HepG2 (cell line): ENCODE measurements around the gene LMAN2L. TPM values are rescaled to one million over a fixed set of nuclear protein-coding genes. Genes with fewer than 3 reads are reported as not detected.

Experiments used
- ATAC-seq: fragments of 200-7000 bp; cut with Tn5 transposase; 3 replicates; pipeline ENCODE4 v1.9.1; 2020; ENCODE audit warnings: mild to moderate bottlenecking, moderate library complexity
- BruUV-seq: library from RNA; stranded (reverse); fragments of 400-500 nt; replicated peaks from 2 replicates; lab custom pipeline; 2021; lab: Mats Ljungman, UMichigan
- CTCF ChIA-PET: fragments of 300-600 bp; formaldehyde crosslinking; extraction: SDS; loops from one replicate; lab custom pipeline; 2021; ENCODE audit warnings: low total read pairs, inconsistent platforms, low intra/inter-chr PET ratio; lab: Yijun Ruan, JAX
- POLR2A ChIA-PET: fragments of 350-600 bp; sonication (Branson Sonifier 250); formaldehyde crosslinking; loops from one replicate; lab custom pipeline; 2020; ENCODE audit warnings: antibody characterized with exemption, inconsistent platforms; lab: Yijun Ruan, JAX
- DNase-seq: peaks from one replicate; pipeline ENCODE4 v3.0.0-alpha.2; 2015; ENCODE audit warnings: low spot score
- FAIRE-seq: peaks from 3 replicates; lab custom pipeline; 2011; peaks lifted over from hg19 to GRCh38; lab: Jason Lieb, UNC
- H2AFZ ChIP-seq: one replicate; pipeline ENCODE4 v1.6.1; 2011; ENCODE audit warnings: low read length, inconsistent platforms
- H3K27ac ChIP-seq: fragments of 300-600 bp; 3 replicates; pipeline ENCODE4 v1.8.0; 2011; ENCODE audit warnings: mixed run types, mild to moderate bottlenecking, mixed read lengths, low read length, inconsistent platforms; ENCODE audit not compliant: insufficient read depth; ENCODE audit errors: extremely low read length
- H3K27me3 ChIP-seq, 2 experiments: fragments of 200-600 bp in 1 of 2; 2 replicates in 1 of 2; 3 replicates in 1 of 2; pipeline versions ENCODE4 v1.6.0 to v1.8.0; 2011; ENCODE audit warnings: low read length in 2 of 2, mild to moderate bottlenecking in 2 of 2, moderate library complexity in 2 of 2, inconsistent platforms in 1 of 2; ENCODE audit not compliant: insufficient read depth in 2 of 2, control insufficient read depth in 1 of 2
- H3K36me3 ChIP-seq, 2 experiments: fragments of 200-600 bp in 1 of 2; replicated peaks in 1 of 2; 2 replicates in 1 of 2; 3 replicates in 1 of 2; pipeline versions ENCODE4 v1.5.1 to v1.8.0; 2011; ENCODE audit warnings: low read length in 2 of 2, inconsistent platforms in 1 of 2; ENCODE audit not compliant: insufficient read depth in 2 of 2, control insufficient read depth in 1 of 2
- H3K4me1 ChIP-seq: 2 replicates; pipeline ENCODE4 v1.5.1; 2012; ENCODE audit warnings: low read length, inconsistent platforms; ENCODE audit not compliant: insufficient read depth
- H3K4me2 ChIP-seq: 2 replicates; pipeline ENCODE4 v1.6.0; 2011; ENCODE audit warnings: low read depth, low read length, inconsistent platforms
- H3K4me3 ChIP-seq, 3 experiments: fragments of 200-600 bp in 1 of 3; sonication (generic), shearing (Covaris generic) in 1 of 3; replicated peaks in 1 of 3; 2 replicates each; pipeline ENCODE4 v1.5.1; 2011 to 2016; ENCODE audit warnings: low read length in 3 of 3, inconsistent platforms in 2 of 3, low read depth in 2 of 3, mild to moderate bottlenecking in 2 of 3, control low read depth in 1 of 3, mixed read lengths in 1 of 3; ENCODE audit not compliant: insufficient read depth in 1 of 3
- H3K79me2 ChIP-seq: one replicate; pipeline ENCODE4 v1.6.1; 2011; ENCODE audit warnings: low read length, inconsistent platforms; ENCODE audit not compliant: insufficient read depth
- H3K9ac ChIP-seq: 2 replicates; pipeline ENCODE4 v1.6.0; 2011; ENCODE audit warnings: mild to moderate bottlenecking, low read depth, low read length, inconsistent platforms; ENCODE audit not compliant: insufficient read depth
- H3K9me3 ChIP-seq: 2 replicates; pipeline ENCODE4 v1.5.1; 2012; ENCODE audit warnings: mild to moderate bottlenecking, low read length
- H4K20me1 ChIP-seq: 2 replicates; pipeline ENCODE4 v1.6.0; 2011; ENCODE audit warnings: inconsistent platforms, mild to moderate bottlenecking, low read length, moderate library complexity; ENCODE audit not compliant: insufficient read depth
- EED ChIP-seq: sonication (generic); formaldehyde crosslinking; IDR thresholded peaks from 2 replicates; pipeline ENCODE4 v1.5.0; 2020; ENCODE audit warnings: mild to moderate bottlenecking, missing genetic modification reagents
- HDAC2 ChIP-seq: sonication (generic); formaldehyde crosslinking; IDR thresholded peaks from 2 replicates; pipeline ENCODE4 v1.4.0; 2020; ENCODE audit warnings: missing genetic modification reagents
- NFE2L1 ChIP-seq: sonication (generic); formaldehyde crosslinking; IDR thresholded peaks from 2 replicates; pipeline ENCODE4 v1.4.0; 2020; ENCODE audit warnings: missing genetic modification reagents, mild to moderate bottlenecking, borderline replicate concordance
- NONO ChIP-seq, 2 experiments: fragments of 450-650 bp in 1 of 2; sonication (generic) in 1 of 2; formaldehyde crosslinking in 1 of 2; IDR thresholded peaks in 1 of 2; conservative IDR thresholded peaks in 1 of 2; 2 replicates each; pipeline versions ENCODE4 v1.6.1 to v1.8.0; 2017 to 2022; ENCODE audit warnings: mild to moderate bottlenecking in 1 of 2, missing genetic modification reagents in 1 of 2, moderate library complexity in 1 of 2
- ZBTB38 ChIP-seq: sonication (generic); formaldehyde crosslinking; IDR thresholded peaks from 2 replicates; pipeline ENCODE4 v1.5.1; 2020; ENCODE audit warnings: mild to moderate bottlenecking, missing genetic modification reagents
- ZNF354B ChIP-seq: sonication (generic); formaldehyde crosslinking; IDR thresholded peaks from 2 replicates; pipeline ENCODE4 v1.8.0; 2022; ENCODE audit warnings: mild to moderate bottlenecking, missing genetic modification reagents
- WGBS: methylation state at CpG from one replicate; pipeline ENCODE4 v1.1.6; 2017; ENCODE audit warnings: low lambda C conversion rate; 5-methylcytosine and 5-hydroxymethylcytosine counted together
- in situ Hi-C: cut with HindIII; loops from 2 replicates; pipeline ENCODE4 v1.10.0; 2017; ENCODE audit warnings: low pct_unique_long_range_greater_than_20kb; ENCODE audit not compliant: extremely low pct_ligation_motif_present
- intact Hi-C: fragments of 100-400 bp; cut with micrococcal nuclease; formaldehyde crosslinking; loops from one replicate; pipeline ENCODE4 v1.10.0; 2022; ENCODE audit not compliant: unreplicated experiment
- polyA plus RNA-seq, 8 experiments: library from polyadenylated mRNA; depleted of rRNA in 3 of 8; stranded (reverse) in 7 of 8; unstranded in 1 of 8; fragments of >200 nt; fragmentation: Illumina TruSeq in 4 of 8; extraction: Trizol in 4 of 8; gene quantifications; 2 replicates each; pipeline versions ENCODE4 v1.2.1 to v1.2.3, GENCODE V29; 2011 to 2016; ENCODE audit warnings: low read depth in 4 of 8, missing spikeins in 1 of 8, mixed read lengths in 1 of 8; ENCODE audit not compliant: insufficient read depth in 1 of 8
- total RNA-seq, 5 experiments: library from RNA; depleted of rRNA; stranded (reverse); fragments of >200 nt; fragmentation: Illumina TruSeq; extraction: Trizol; gene quantifications; 2 replicates each; pipeline ENCODE4 v1.2.3, GENCODE V29; 2016; ENCODE audit warnings: low read depth in 1 of 5
- TF ChIP-seq, protein P1 (sequence below): sonication (generic); formaldehyde crosslinking; IDR thresholded peaks from 2 replicates; pipeline ENCODE4 v1.5.1; 2020; ENCODE audit warnings: mild to moderate bottlenecking, missing genetic modification reagents, moderate library complexity
- TF ChIP-seq, protein P2 (sequence below), 2 experiments: fragments of 450-650 bp in 1 of 2; sonication (generic) in 1 of 2; formaldehyde crosslinking in 1 of 2; IDR thresholded peaks; 2 replicates each; pipeline versions ENCODE4 v1.6.1 to v1.8.0; 2016 to 2022; ENCODE audit warnings: antibody characterized with exemption in 1 of 2, mild to moderate bottlenecking in 1 of 2, missing genetic modification reagents in 1 of 2
- TF ChIP-seq, protein P3 (sequence below): sonication (generic); formaldehyde crosslinking; IDR thresholded peaks from 2 replicates; pipeline ENCODE4 v1.4.0; 2020; ENCODE audit warnings: missing genetic modification reagents

LMAN2L gene
- total and polyA plus RNA-seq, 2 of the 13 experiments (the other 11 are each of a cell fraction or from before 2014, with no cell fraction given) = 39.1 to 57.9 TPM

DNA sequence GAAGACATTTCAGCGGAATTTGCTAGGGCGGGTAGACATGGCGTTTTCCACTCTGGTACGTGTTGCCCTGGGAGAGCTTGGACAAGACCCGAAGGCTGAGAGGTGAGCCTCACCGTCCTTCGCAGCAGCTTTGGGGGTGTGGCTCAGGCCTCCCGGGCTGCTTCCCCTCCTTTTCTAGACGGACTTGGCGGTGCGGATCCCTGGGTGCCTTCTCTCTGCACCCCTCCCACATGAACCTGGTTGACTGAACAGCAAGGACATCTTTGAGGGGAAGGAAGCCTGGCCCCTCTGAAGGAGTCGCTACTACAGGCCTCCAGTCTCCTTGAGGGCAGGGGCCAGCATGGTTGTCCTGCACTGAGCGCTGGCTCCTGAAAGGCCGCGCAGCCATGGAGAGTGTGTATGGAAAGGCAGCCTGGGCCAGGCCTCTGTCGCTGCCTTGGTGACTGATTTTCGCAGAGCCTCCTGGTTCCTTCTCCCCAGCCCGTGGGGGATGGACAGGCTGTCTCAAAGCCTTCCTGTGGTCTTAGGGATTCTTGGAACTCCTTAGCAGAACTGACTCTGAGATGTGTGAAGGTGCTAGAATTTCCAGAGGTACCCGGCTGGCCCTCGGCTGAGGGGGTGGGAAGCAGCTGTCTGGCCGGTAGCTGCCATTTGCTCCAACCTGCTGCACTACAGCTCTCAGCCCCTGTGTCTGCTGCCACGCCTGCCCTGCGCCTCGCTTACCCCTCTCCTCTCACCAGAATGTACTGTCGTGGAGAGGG lies 30.8 kb upstream of the LMAN2L start:
- Histone ChIP-seq H3K27ac (peak overlapping the region; percentile 25), H3K79me2 (peaks cover 3% of the 10 kb centered on the region), H3K4me3 (no peak overlapping the region), H2AFZ (no peak overlapping the region), H3K4me2 (0 out of 2 replicates have a peak overlapping the region, but pooled peaks have one; percentile 32), H3K27me3 (no peaks in the 10 kb centered on the region), H3K4me1 (peaks cover 40% of the 10 kb centered on the region), H3K36me3 (no peaks in the 10 kb centered on the region; a peak in 1 of 5 replicates), H3K9me3 (no peaks in the 10 kb centered on the region), H4K20me1 (no peaks in the 10 kb centered on the region; the same call in 1 of the 2 replicates), H3K9ac (no peak overlapping the region)
- WGBS = 88% methylated on average over 18 of the region's 25 CpGs
- ChIA-PET POLR2A (no interaction called here), CTCF (no interaction called here)
- ATAC-seq (no peak; the same call in 1 of the 3 replicates), DNase-seq (no peak), FAIRE-seq (no peak)
- in situ Hi-C loops = no loop called here
- intact Hi-C loops = no loop called here
- BruUV-seq = no TSS peak
- TF ChIP-seq, protein P1, sequence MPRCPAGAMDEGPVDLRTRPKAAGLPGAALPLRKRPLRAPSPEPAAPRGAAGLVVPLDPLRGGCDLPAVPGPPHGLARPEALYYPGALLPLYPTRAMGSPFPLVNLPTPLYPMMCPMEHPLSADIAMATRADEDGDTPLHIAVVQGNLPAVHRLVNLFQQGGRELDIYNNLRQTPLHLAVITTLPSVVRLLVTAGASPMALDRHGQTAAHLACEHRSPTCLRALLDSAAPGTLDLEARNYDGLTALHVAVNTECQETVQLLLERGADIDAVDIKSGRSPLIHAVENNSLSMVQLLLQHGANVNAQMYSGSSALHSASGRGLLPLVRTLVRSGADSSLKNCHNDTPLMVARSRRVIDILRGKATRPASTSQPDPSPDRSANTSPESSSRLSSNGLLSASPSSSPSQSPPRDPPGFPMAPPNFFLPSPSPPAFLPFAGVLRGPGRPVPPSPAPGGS (CRISPR knock-in tag) = 0 out of 2 replicates have a peak, but pooled peaks have one; percentile 37
- TF ChIP-seq HDAC2 (0 out of 2 replicates have a peak, but pooled peaks have one; percentile 5), NONO (IDR thresholded peaks at IDR 0.05) (no peak), NONO (CRISPR knock-in tag; conservative IDR thresholded peaks at IDR 0.05) (no peak), NFE2L1 (CRISPR knock-in tag) (0 out of 2 replicates have a peak, but pooled peaks have one; percentile 30), ZNF354B (no peak), ZBTB38 (peak; percentile 34; the same call in 1 of the 2 replicates), EED (CRISPR knock-in tag) (0 out of 2 replicates have a peak, but pooled peaks have one; percentile 22)
- TF ChIP-seq, protein P2, sequence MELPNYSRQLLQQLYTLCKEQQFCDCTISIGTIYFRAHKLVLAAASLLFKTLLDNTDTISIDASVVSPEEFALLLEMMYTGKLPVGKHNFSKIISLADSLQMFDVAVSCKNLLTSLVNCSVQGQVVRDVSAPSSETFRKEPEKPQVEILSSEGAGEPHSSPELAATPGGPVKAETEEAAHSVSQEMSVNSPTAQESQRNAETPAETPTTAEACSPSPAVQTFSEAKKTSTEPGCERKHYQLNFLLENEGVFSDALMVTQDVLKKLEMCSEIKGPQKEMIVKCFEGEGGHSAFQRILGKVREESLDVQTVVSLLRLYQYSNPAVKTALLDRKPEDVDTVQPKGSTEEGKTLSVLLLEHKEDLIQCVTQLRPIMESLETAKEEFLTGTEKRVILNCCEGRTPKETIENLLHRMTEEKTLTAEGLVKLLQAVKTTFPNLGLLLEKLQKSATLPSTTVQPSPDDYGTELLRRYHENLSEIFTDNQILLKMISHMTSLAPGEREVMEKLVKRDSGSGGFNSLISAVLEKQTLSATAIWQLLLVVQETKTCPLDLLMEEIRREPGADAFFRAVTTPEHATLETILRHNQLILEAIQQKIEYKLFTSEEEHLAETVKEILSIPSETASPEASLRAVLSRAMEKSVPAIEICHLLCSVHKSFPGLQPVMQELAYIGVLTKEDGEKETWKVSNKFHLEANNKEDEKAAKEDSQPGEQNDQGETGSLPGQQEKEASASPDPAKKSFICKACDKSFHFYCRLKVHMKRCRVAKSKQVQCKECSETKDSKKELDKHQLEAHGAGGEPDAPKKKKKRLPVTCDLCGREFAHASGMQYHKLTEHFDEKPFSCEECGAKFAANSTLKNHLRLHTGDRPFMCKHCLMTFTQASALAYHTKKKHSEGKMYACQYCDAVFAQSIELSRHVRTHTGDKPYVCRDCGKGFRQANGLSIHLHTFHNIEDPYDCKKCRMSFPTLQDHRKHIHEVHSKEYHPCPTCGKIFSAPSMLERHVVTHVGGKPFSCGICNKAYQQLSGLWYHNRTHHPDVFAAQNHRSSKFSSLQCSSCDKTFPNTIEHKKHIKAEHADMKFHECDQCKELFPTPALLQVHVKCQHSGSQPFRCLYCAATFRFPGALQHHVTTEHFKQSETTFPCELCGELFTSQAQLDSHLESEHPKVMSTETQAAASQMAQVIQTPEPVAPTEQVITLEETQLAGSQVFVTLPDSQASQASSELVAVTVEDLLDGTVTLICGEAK (IDR thresholded peaks at IDR 0.05) = no peak
- TF ChIP-seq, protein P2 (CRISPR knock-in tag; IDR thresholded peaks at IDR 0.05) = 0 out of 2 replicates have a peak, but pooled peaks have one; percentile 23
- TF ChIP-seq, protein P3, sequence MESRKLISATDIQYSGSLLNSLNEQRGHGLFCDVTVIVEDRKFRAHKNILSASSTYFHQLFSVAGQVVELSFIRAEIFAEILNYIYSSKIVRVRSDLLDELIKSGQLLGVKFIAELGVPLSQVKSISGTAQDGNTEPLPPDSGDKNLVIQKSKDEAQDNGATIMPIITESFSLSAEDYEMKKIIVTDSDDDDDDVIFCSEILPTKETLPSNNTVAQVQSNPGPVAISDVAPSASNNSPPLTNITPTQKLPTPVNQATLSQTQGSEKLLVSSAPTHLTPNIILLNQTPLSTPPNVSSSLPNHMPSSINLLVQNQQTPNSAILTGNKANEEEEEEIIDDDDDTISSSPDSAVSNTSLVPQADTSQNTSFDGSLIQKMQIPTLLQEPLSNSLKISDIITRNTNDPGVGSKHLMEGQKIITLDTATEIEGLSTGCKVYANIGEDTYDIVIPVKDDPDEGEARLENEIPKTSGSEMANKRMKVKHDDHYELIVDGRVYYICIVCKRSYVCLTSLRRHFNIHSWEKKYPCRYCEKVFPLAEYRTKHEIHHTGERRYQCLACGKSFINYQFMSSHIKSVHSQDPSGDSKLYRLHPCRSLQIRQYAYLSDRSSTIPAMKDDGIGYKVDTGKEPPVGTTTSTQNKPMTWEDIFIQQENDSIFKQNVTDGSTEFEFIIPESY (CRISPR knock-in tag) = peak; percentile 58; the same call in 1 of the 2 replicates
